ENCODE measurements around the gene SEPHS2.
A peak's percentile ranks its signal among the peaks of the same experiment; 100 is the strongest.

The SEPHS2 gene

GRCh38 chr16:30484887-30485286 is 39.2 kb upstream of the SEPHS2 start:
- H3K36me3 ChIP-seq (ENCODE audit: control insufficient read depth in 2 of 2, insufficient read depth in 1 of 2, low read length in 2 of 2), result no peaks in the 10 kb centered on the region
- H3K9me3 ChIP-seq (ENCODE audit: control insufficient read depth, insufficient read depth, low read depth, low read length), result no peaks in the 10 kb centered on the region
- H3K4me1 ChIP-seq (ENCODE audit: control insufficient read depth, insufficient read depth, low read length), result no peaks in the 10 kb centered on the region
- POLR2A ChIA-PET, result no interaction called here
- TF ChIP-seq ZNF670 (tag by site-specific recombination; IDR thresholded peaks at IDR 0.05; ENCODE audit: low read depth), result no peak
- TF ChIP-seq ZNF18 (tag by site-specific recombination; IDR thresholded peaks at IDR 0.05), result no peak
- H3K27ac ChIP-seq (ENCODE audit: extremely low read depth, low read depth, low read length), result no peak overlapping the region
- CTCF ChIA-PET, result no interaction called here
- H3K4me3 ChIP-seq (ENCODE audit: low read depth, low read length), result no peak overlapping the region

GRCh38 chr16:30482366-30482765 is 36.7 kb upstream of the SEPHS2 start:
- H3K4me3 ChIP-seq (ENCODE audit: low read depth, low read length), result no peak overlapping the region
- H3K9me3 ChIP-seq (ENCODE audit: control insufficient read depth, insufficient read depth, low read depth, low read length), result no peaks in the 10 kb centered on the region
- ChIA-PET POLR2A (no interaction called here), CTCF (interaction anchor here (0.5 to 0.8 kb wide), 2 partner anchors 12 to 30 kb away, joined by 3 read pairs; no protein-coding TSS in a partner anchor)
- no peaks in the 10 kb centered on the region for H3K4me1 ChIP-seq (ENCODE audit: control insufficient read depth, insufficient read depth, low read length)
- H3K27ac ChIP-seq (ENCODE audit: extremely low read depth, low read depth, low read length), result no peak overlapping the region
- H3K36me3 ChIP-seq (ENCODE audit: control insufficient read depth in 2 of 2, insufficient read depth in 1 of 2, low read length in 2 of 2), result no peaks in the 10 kb centered on the region
- TF ChIP-seq KLF8 (tag by site-specific recombination; IDR thresholded peaks at IDR 0.05), result peak; percentile 91
- TF ChIP-seq KLF1 (tag by site-specific recombination; IDR thresholded peaks at IDR 0.05), result peak; percentile 93
- TF ChIP-seq KLF7 (tag by site-specific recombination; IDR thresholded peaks at IDR 0.05; ENCODE audit: borderline replicate concordance), result peak; percentile 100
- no peak for TF ChIP-seq ZNF394 (tag by site-specific recombination; IDR thresholded peaks at IDR 0.05; ENCODE audit: borderline replicate concordance)
- 0 out of 2 replicates have a peak, but pooled peaks have one; percentile 26 for TF ChIP-seq ZNF18 (tag by site-specific recombination; IDR thresholded peaks at IDR 0.05)
- TF ChIP-seq ZNF133 (tag by site-specific recombination; IDR thresholded peaks at IDR 0.05), result no peak

GRCh38 chr16:30481381-30481780 is 35.7 kb upstream of the SEPHS2 start:
- Histone ChIP-seq H3K27ac (ENCODE audit: extremely low read depth, low read depth, low read length) (no peak overlapping the region), H3K4me3 (ENCODE audit: low read depth, low read length) (no peak overlapping the region), H3K4me1 (ENCODE audit: control insufficient read depth, insufficient read depth, low read length) (no peaks in the 10 kb centered on the region), H3K9me3 (ENCODE audit: control insufficient read depth, insufficient read depth, low read depth, low read length) (no peaks in the 10 kb centered on the region), H3K36me3 (ENCODE audit: control insufficient read depth in 2 of 2, insufficient read depth in 1 of 2, low read length in 2 of 2) (no peaks in the 10 kb centered on the region)
- ChIA-PET POLR2A (interaction anchor here (0.7 to 1.2 kb wide), 2 partner anchors 53 to 79 kb away, joined by 3 to 5 read pairs; partner anchors contain the start of gene ZNF747), CTCF (interaction anchor here (0.5 kb wide), 1 partner anchor 1371 kb away, joined by 4 read pairs; no protein-coding TSS in a partner anchor)
- TF ChIP-seq KLF10 (tag by site-specific recombination; IDR thresholded peaks at IDR 0.05) (no peak), ATF2 (tag by site-specific recombination; IDR thresholded peaks at IDR 0.05; ENCODE audit: low read depth) (no peak), ZNF114 (tag by site-specific recombination; IDR thresholded peaks at IDR 0.05) (no peak), PRDM4 (tag by site-specific recombination; IDR thresholded peaks at IDR 0.05) (no peak), ZNF394 (tag by site-specific recombination; IDR thresholded peaks at IDR 0.05; ENCODE audit: borderline replicate concordance) (no peak), ZNF510 (tag by site-specific recombination; IDR thresholded peaks at IDR 0.05; ENCODE audit: insufficient replicate concordance) (no peak), KLF1 (tag by site-specific recombination; IDR thresholded peaks at IDR 0.05) (no peak), ZNF701 (tag by site-specific recombination; IDR thresholded peaks at IDR 0.05) (no peak), HOXC10 (CRISPR knock-in tag; IDR thresholded peaks at IDR 0.05) (no peak), MEIS1 (CRISPR knock-in tag; IDR thresholded peaks at IDR 0.05; ENCODE audit: borderline replicate concordance) (no peak)

All from HEK293 (cell line).